HepG2 (cell line): ENCODE results near the gene HMGCS2. TPM values are rescaled to one million over a fixed set of nuclear protein-coding genes. Genes with fewer than 3 reads are reported as not detected.

Experiments used
- ATAC-seq: fragments of 200-7000 bp; cut with Tn5 transposase; 3 replicates; pipeline ENCODE4 v1.9.1; 2020; ENCODE audit warnings: mild to moderate bottlenecking, moderate library complexity
- BruUV-seq: library from RNA; stranded (reverse); fragments of 400-500 nt; replicated peaks from 2 replicates; lab custom pipeline; 2021; lab: Mats Ljungman, UMichigan
- CTCF ChIA-PET: fragments of 300-600 bp; formaldehyde crosslinking; extraction: SDS; loops from one replicate; lab custom pipeline; 2021; ENCODE audit warnings: low total read pairs, inconsistent platforms, low intra/inter-chr PET ratio; lab: Yijun Ruan, JAX
- POLR2A ChIA-PET: fragments of 350-600 bp; sonication (Branson Sonifier 250); formaldehyde crosslinking; loops from one replicate; lab custom pipeline; 2020; ENCODE audit warnings: antibody characterized with exemption, inconsistent platforms; lab: Yijun Ruan, JAX
- DNase-seq: peaks from one replicate; pipeline ENCODE4 v3.0.0-alpha.2; 2015; ENCODE audit warnings: low spot score
- FAIRE-seq: peaks from 3 replicates; lab custom pipeline; 2011; peaks lifted over from hg19 to GRCh38; lab: Jason Lieb, UNC
- H2AFZ ChIP-seq: one replicate; pipeline ENCODE4 v1.6.1; 2011; ENCODE audit warnings: low read length, inconsistent platforms
- H3K27ac ChIP-seq: fragments of 300-600 bp; 3 replicates; pipeline ENCODE4 v1.8.0; 2011; ENCODE audit warnings: mixed run types, mild to moderate bottlenecking, mixed read lengths, low read length, inconsistent platforms; ENCODE audit not compliant: insufficient read depth; ENCODE audit errors: extremely low read length
- H3K27me3 ChIP-seq, 2 experiments: fragments of 200-600 bp in 1 of 2; 2 replicates in 1 of 2; 3 replicates in 1 of 2; pipeline versions ENCODE4 v1.6.0 to v1.8.0; 2011; ENCODE audit warnings: low read length in 2 of 2, mild to moderate bottlenecking in 2 of 2, moderate library complexity in 2 of 2, inconsistent platforms in 1 of 2; ENCODE audit not compliant: insufficient read depth in 2 of 2, control insufficient read depth in 1 of 2
- H3K36me3 ChIP-seq, 2 experiments: fragments of 200-600 bp in 1 of 2; replicated peaks in 1 of 2; 2 replicates in 1 of 2; 3 replicates in 1 of 2; pipeline versions ENCODE4 v1.5.1 to v1.8.0; 2011; ENCODE audit warnings: low read length in 2 of 2, inconsistent platforms in 1 of 2; ENCODE audit not compliant: insufficient read depth in 2 of 2, control insufficient read depth in 1 of 2
- H3K4me1 ChIP-seq: 2 replicates; pipeline ENCODE4 v1.5.1; 2012; ENCODE audit warnings: low read length, inconsistent platforms; ENCODE audit not compliant: insufficient read depth
- H3K4me2 ChIP-seq: 2 replicates; pipeline ENCODE4 v1.6.0; 2011; ENCODE audit warnings: low read depth, low read length, inconsistent platforms
- H3K4me3 ChIP-seq, 3 experiments: fragments of 200-600 bp in 1 of 3; sonication (generic), shearing (Covaris generic) in 1 of 3; replicated peaks in 1 of 3; 2 replicates each; pipeline ENCODE4 v1.5.1; 2011 to 2016; ENCODE audit warnings: low read length in 3 of 3, inconsistent platforms in 2 of 3, low read depth in 2 of 3, mild to moderate bottlenecking in 2 of 3, control low read depth in 1 of 3, mixed read lengths in 1 of 3; ENCODE audit not compliant: insufficient read depth in 1 of 3
- H3K79me2 ChIP-seq: one replicate; pipeline ENCODE4 v1.6.1; 2011; ENCODE audit warnings: low read length, inconsistent platforms; ENCODE audit not compliant: insufficient read depth
- H3K9ac ChIP-seq: 2 replicates; pipeline ENCODE4 v1.6.0; 2011; ENCODE audit warnings: mild to moderate bottlenecking, low read depth, low read length, inconsistent platforms; ENCODE audit not compliant: insufficient read depth
- H3K9me3 ChIP-seq: 2 replicates; pipeline ENCODE4 v1.5.1; 2012; ENCODE audit warnings: mild to moderate bottlenecking, low read length
- H4K20me1 ChIP-seq: 2 replicates; pipeline ENCODE4 v1.6.0; 2011; ENCODE audit warnings: inconsistent platforms, mild to moderate bottlenecking, low read length, moderate library complexity; ENCODE audit not compliant: insufficient read depth
- ATF1 ChIP-seq: IDR thresholded peaks from 2 replicates; pipeline ENCODE4 v1.6.1; 2016; ENCODE audit warnings: mild to moderate bottlenecking, control low read depth
- FOXA3 ChIP-seq: IDR thresholded peaks from 2 replicates; pipeline ENCODE4 v1.6.1; 2016; ENCODE audit warnings: missing genetic modification reagents, missing compliant biosample characterization
- KDM5B ChIP-seq: sonication (generic); formaldehyde crosslinking; IDR thresholded peaks from 2 replicates; pipeline ENCODE4 v1.4.0; 2020; ENCODE audit warnings: missing genetic modification reagents, mild to moderate bottlenecking, borderline replicate concordance
- MAF1 ChIP-seq: sonication (generic); formaldehyde crosslinking; IDR thresholded peaks from 2 replicates; pipeline ENCODE4 v1.5.0; 2020; ENCODE audit warnings: missing genetic modification reagents, borderline replicate concordance
- MTF1 ChIP-seq: sonication (generic); formaldehyde crosslinking; IDR thresholded peaks from 2 replicates; pipeline ENCODE4 v1.5.0; 2020; ENCODE audit warnings: missing genetic modification reagents
- ONECUT2 ChIP-seq: sonication (generic); formaldehyde crosslinking; IDR thresholded peaks from 2 replicates; pipeline ENCODE4 v1.4.0; 2020; ENCODE audit warnings: missing genetic modification reagents
- SAP130 ChIP-seq: IDR thresholded peaks from 2 replicates; pipeline ENCODE4 v1.6.1; 2016; ENCODE audit warnings: low read depth
- SIN3A ChIP-seq: IDR thresholded peaks from 2 replicates; pipeline ENCODE4 v1.6.1; 2011; ENCODE audit warnings: low read depth, mild to moderate bottlenecking, control low read depth, low read length, borderline replicate concordance
- SMAD9 ChIP-seq: sonication (generic); formaldehyde crosslinking; IDR thresholded peaks from 2 replicates; pipeline ENCODE4 v1.5.1; 2020; ENCODE audit warnings: mild to moderate bottlenecking, missing genetic modification reagents
- ZBTB3 ChIP-seq: sonication (generic); formaldehyde crosslinking; IDR thresholded peaks from 2 replicates; pipeline ENCODE4 v1.4.0; 2020; ENCODE audit warnings: low read depth, mild to moderate bottlenecking, moderate library complexity, missing genetic modification reagents, borderline replicate concordance
- ZNF333 ChIP-seq: sonication (generic); formaldehyde crosslinking; IDR thresholded peaks from 2 replicates; pipeline ENCODE4 v1.4.0; 2020; ENCODE audit warnings: mild to moderate bottlenecking, missing genetic modification reagents, borderline replicate concordance
- ZNF850 ChIP-seq: sonication (generic); formaldehyde crosslinking; conservative IDR thresholded peaks from 2 replicates; pipeline ENCODE4 v1.9.0; 2021; ENCODE audit warnings: mild to moderate bottlenecking, missing genetic modification reagents
- ZSCAN12 ChIP-seq: sonication (generic); formaldehyde crosslinking; IDR thresholded peaks from 2 replicates; pipeline ENCODE4 v1.9.0; 2021; ENCODE audit warnings: mild to moderate bottlenecking, missing genetic modification reagents
- ZSCAN30 ChIP-seq: sonication (generic); formaldehyde crosslinking; IDR thresholded peaks from 2 replicates; pipeline ENCODE4 v1.5.0; 2020; ENCODE audit warnings: mild to moderate bottlenecking, missing genetic modification reagents
- WGBS: methylation state at CpG from one replicate; pipeline ENCODE4 v1.1.6; 2017; ENCODE audit warnings: low lambda C conversion rate; 5-methylcytosine and 5-hydroxymethylcytosine counted together
- in situ Hi-C: cut with HindIII; loops from 2 replicates; pipeline ENCODE4 v1.10.0; 2017; ENCODE audit warnings: low pct_unique_long_range_greater_than_20kb; ENCODE audit not compliant: extremely low pct_ligation_motif_present
- intact Hi-C: fragments of 100-400 bp; cut with micrococcal nuclease; formaldehyde crosslinking; loops from one replicate; pipeline ENCODE4 v1.10.0; 2022; ENCODE audit not compliant: unreplicated experiment
- polyA plus RNA-seq, 8 experiments: library from polyadenylated mRNA; depleted of rRNA in 3 of 8; stranded (reverse) in 7 of 8; unstranded in 1 of 8; fragments of >200 nt; fragmentation: Illumina TruSeq in 4 of 8; extraction: Trizol in 4 of 8; gene quantifications; 2 replicates each; pipeline versions ENCODE4 v1.2.1 to v1.2.3, GENCODE V29; 2011 to 2016; ENCODE audit warnings: low read depth in 4 of 8, missing spikeins in 1 of 8, mixed read lengths in 1 of 8; ENCODE audit not compliant: insufficient read depth in 1 of 8
- total RNA-seq, 5 experiments: library from RNA; depleted of rRNA; stranded (reverse); fragments of >200 nt; fragmentation: Illumina TruSeq; extraction: Trizol; gene quantifications; 2 replicates each; pipeline ENCODE4 v1.2.3, GENCODE V29; 2016; ENCODE audit warnings: low read depth in 1 of 5
- TF ChIP-seq, protein P1 (sequence below), 2 experiments: sonication (generic) in 1 of 2; formaldehyde crosslinking in 1 of 2; IDR thresholded peaks; 2 replicates each; pipeline versions ENCODE4 v1.5.1 to v1.6.1; 2011 to 2020; ENCODE audit warnings: borderline replicate concordance in 1 of 2, low read depth in 1 of 2, low read length in 1 of 2, mild to moderate bottlenecking in 1 of 2, missing genetic modification reagents in 1 of 2, moderate library complexity in 1 of 2
- TF ChIP-seq, protein P2 (sequence below): sonication (generic); formaldehyde crosslinking; IDR thresholded peaks from 2 replicates; pipeline ENCODE4 v1.5.0; 2020; ENCODE audit warnings: mild to moderate bottlenecking, missing genetic modification reagents
- TF ChIP-seq, protein P3 (sequence below): sonication (generic); formaldehyde crosslinking; IDR thresholded peaks from 2 replicates; pipeline ENCODE4 v1.5.0; 2020; ENCODE audit warnings: missing genetic modification reagents, mild to moderate bottlenecking, borderline replicate concordance

The HMGCS2 gene
- total and polyA plus RNA-seq, 2 of the 13 experiments (the other 11 are each of a cell fraction or from before 2014, with no cell fraction given): 0.44 to 1.5 TPM

DNA sequence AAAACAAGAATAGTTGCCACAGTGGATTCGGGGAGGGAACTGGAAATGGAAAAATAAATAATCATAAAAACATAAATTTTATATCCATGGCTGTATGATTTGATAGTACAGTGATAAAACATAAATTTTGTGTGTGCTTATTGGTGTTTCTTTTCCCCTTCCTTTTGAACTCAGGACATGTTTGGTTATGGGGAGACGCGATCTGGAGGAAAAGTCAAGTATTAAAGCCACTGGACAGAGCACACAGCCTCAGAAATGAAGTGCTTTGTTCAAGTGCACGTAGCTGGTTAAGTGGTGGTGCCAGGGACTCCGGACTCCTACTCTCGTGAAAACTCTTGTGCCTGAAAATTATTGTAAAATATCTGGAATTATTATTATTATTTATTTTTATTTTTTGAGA lies 9.7 kb upstream of the HMGCS2 start:
- Histone ChIP-seq H2AFZ (no peak overlapping the region), H3K4me1 (peaks cover 88% of the 10 kb centered on the region), H3K36me3 (no peaks in the 10 kb centered on the region), H3K27ac (no peak overlapping the region), H3K27me3 (no peaks in the 10 kb centered on the region), H3K9ac (no peak overlapping the region), H3K9me3 (no peaks in the 10 kb centered on the region), H4K20me1 (no peaks in the 10 kb centered on the region), H3K4me3 (no peak overlapping the region), H3K79me2 (no peaks in the 10 kb centered on the region), H3K4me2 (no peak overlapping the region)
- DNase-seq (no peak), ATAC-seq (no peak), FAIRE-seq (no peak)
- BruUV-seq: no TSS peak
- ChIA-PET CTCF (no interaction called here), POLR2A (interaction anchor here (5.8 kb wide), 1 partner anchor 11 kb away, joined by 71 read pairs; the partner anchor contains the start of gene HMGCS2)
- no peak for TF ChIP-seq ZNF333 (CRISPR knock-in tag)
- no peak for TF ChIP-seq ZBTB3 (CRISPR knock-in tag)
- no peak for TF ChIP-seq ZSCAN30 (CRISPR knock-in tag)
- no peak for TF ChIP-seq SIN3A
- TF ChIP-seq, protein P1, sequence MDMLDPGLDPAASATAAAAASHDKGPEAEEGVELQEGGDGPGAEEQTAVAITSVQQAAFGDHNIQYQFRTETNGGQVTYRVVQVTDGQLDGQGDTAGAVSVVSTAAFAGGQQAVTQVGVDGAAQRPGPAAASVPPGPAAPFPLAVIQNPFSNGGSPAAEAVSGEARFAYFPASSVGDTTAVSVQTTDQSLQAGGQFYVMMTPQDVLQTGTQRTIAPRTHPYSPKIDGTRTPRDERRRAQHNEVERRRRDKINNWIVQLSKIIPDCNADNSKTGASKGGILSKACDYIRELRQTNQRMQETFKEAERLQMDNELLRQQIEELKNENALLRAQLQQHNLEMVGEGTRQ (IDR thresholded peaks at IDR 0.05; ENCODE audit: low read depth, low read length): no peak
- TF ChIP-seq, protein P1 (CRISPR knock-in tag; IDR thresholded peaks at IDR 0.05; ENCODE audit: borderline replicate concordance): no peak
- TF ChIP-seq ATF1 (CRISPR knock-in tag): no peak
- TF ChIP-seq SAP130: no peak
- TF ChIP-seq, protein P2, sequence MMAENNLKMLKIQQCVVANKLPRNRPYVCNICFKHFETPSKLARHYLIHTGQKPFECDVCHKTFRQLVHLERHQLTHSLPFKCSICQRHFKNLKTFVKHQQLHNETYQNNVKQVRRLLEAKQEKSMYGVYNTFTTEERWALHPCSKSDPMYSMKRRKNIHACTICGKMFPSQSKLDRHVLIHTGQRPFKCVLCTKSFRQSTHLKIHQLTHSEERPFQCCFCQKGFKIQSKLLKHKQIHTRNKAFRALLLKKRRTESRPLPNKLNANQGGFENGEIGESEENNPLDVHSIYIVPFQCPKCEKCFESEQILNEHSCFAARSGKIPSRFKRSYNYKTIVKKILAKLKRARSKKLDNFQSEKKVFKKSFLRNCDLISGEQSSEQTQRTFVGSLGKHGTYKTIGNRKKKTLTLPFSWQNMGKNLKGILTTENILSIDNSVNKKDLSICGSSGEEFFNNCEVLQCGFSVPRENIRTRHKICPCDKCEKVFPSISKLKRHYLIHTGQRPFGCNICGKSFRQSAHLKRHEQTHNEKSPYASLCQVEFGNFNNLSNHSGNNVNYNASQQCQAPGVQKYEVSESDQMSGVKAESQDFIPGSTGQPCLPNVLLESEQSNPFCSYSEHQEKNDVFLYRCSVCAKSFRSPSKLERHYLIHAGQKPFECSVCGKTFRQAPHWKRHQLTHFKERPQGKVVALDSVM (CRISPR knock-in tag): no peak
- no peak for TF ChIP-seq KDM5B (CRISPR knock-in tag)
- no peak for TF ChIP-seq ZNF850 (CRISPR knock-in tag)
- no peak for TF ChIP-seq ZSCAN12 (CRISPR knock-in tag)
- TF ChIP-seq, protein P3, sequence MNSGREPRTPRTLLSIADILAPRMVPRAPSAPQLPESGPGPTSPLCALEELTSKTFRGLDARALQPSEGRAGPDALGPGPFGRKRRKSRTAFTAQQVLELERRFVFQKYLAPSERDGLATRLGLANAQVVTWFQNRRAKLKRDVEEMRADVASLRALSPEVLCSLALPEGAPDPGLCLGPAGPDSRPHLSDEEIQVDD (CRISPR knock-in tag): no peak
- TF ChIP-seq ONECUT2 (CRISPR knock-in tag): no peak
- TF ChIP-seq MTF1 (CRISPR knock-in tag): no peak
- no peak for TF ChIP-seq MAF1 (CRISPR knock-in tag)
- TF ChIP-seq SMAD9 (CRISPR knock-in tag): no peak
- TF ChIP-seq FOXA3: no peak
- intact Hi-C loops (no loop called here), in situ Hi-C loops (no loop called here)
- 71% methylated on average over 6 of the region's 6 CpGs for WGBS
